SU-DHL-6 (cell line): Measurements from ENCODE around the gene H19.

ENCODE experiments used
- CTCF ChIP-seq: fragments of 200-600 bp; sonication (generic); IDR thresholded peaks from one replicate; pipeline ENCODE4 v1.5.1; 2017; ENCODE audit warnings: antibody characterized with exemption, mild to moderate bottlenecking, low read length, moderate library complexity; ENCODE audit not compliant: insufficient read depth, poor library complexity, severe bottlenecking
- EZH2phosphoT487 ChIP-seq: fragments of 200-600 bp; sonication (generic), shearing (Covaris generic); conservative IDR thresholded peaks from 2 replicates; pipeline ENCODE4 v1.6.1; 2018; ENCODE audit warnings: mild to moderate bottlenecking, antibody characterized with exemption, low read length, moderate library complexity, mixed read lengths

- no peak for TF ChIP-seq CTCF
- TF ChIP-seq EZH2phosphoT487: no peak
Measured at GRCh38 chr11:1949922-1950321, 47.7 kb downstream of the H19 start.
